ENCODE results near the gene KLHL10. TPM values are rescaled to one million over a fixed set of nuclear protein-coding genes. Genes with fewer than 3 reads are reported as not detected.
A peak's percentile ranks its signal among the peaks of the same experiment; 100 is the strongest.

The KLHL10 gene
- total RNA-seq, 1 donor from 2014 or later, result not detected

GRCh38 chr17:41860254-41860931 lies 22.8 kb downstream of the KLHL10 start:
- H3K9me3 Mint-ChIP-seq, result no peaks in the 10 kb centered on the region
- peak overlapping the region; percentile 21 for H3K27ac Mint-ChIP-seq (ENCODE audit: unreplicated experiment)
- peaks cover 16% of the 10 kb centered on the region for H3K4me1 Mint-ChIP-seq
- H3K4me3 Mint-ChIP-seq, result peak overlapping the region; percentile 4
- TF ChIP-seq CTCF (conservative IDR thresholded peaks at IDR 0.05), result no peak
- no peak for DNase-seq (ENCODE audit: low read depth, low spot score)
- no peaks in the 10 kb centered on the region for H3K36me3 Mint-ChIP-seq (ENCODE audit: low read depth)
- no peaks in the 10 kb centered on the region for H3K27me3 Mint-ChIP-seq (ENCODE audit: low read depth)

GRCh38 chr17:41863074-41863848 lies 25.6 kb downstream of the KLHL10 start:
- Mint-ChIP-seq H3K4me3 (no peak overlapping the region), H3K9me3 (no peaks in the 10 kb centered on the region), H3K27me3 (ENCODE audit: low read depth) (no peaks in the 10 kb centered on the region), H3K36me3 (ENCODE audit: low read depth) (peaks cover 15% of the 10 kb centered on the region), H3K4me1 (peaks cover 19% of the 10 kb centered on the region), H3K27ac (ENCODE audit: unreplicated experiment) (no peak overlapping the region)
- no peak for DNase-seq (ENCODE audit: low read depth, low spot score)
- no peak for TF ChIP-seq CTCF (conservative IDR thresholded peaks at IDR 0.05)

- Mint-ChIP-seq H3K27ac (ENCODE audit: unreplicated experiment) (no peak overlapping the region), H3K9me3 (no peaks in the 10 kb centered on the region), H3K4me3 (no peak overlapping the region), H3K4me1 (peaks cover 29% of the 10 kb centered on the region), H3K27me3 (ENCODE audit: low read depth) (no peaks in the 10 kb centered on the region), H3K36me3 (ENCODE audit: low read depth) (peaks cover 25% of the 10 kb centered on the region)
- DNase-seq (ENCODE audit: low read depth, low spot score), result no peak
- TF ChIP-seq CTCF (conservative IDR thresholded peaks at IDR 0.05), result no peak
Observed at GRCh38 chr17:41864498-41864835, 26.8 kb downstream of the KLHL10 start.

GRCh38 chr17:41864836-41865595 lies 27.4 kb downstream of the KLHL10 start, which contains the start of gene KLHL11:
Gene KLHL11 (minus strand): TSS chr17:41865423. CDS start chr17:41865370, 53 bp downstream.
- Mint-ChIP-seq H3K27me3 (ENCODE audit: low read depth) (no peaks in the 10 kb centered on the region), H3K27ac (ENCODE audit: unreplicated experiment) (peak within 1 kb of the TSS; percentile 83), H3K9me3 (no peaks in the 10 kb centered on the region), H3K4me3 (no peak within 1 kb of the TSS), H3K36me3 (ENCODE audit: low read depth) (peaks cover 28% of the 10 kb centered on the region), H3K4me1 (peaks cover 24% of the 10 kb centered on the region)
- no peak for TF ChIP-seq CTCF (conservative IDR thresholded peaks at IDR 0.05)
- peak; percentile 82 for DNase-seq (ENCODE audit: low read depth, low spot score)

- peaks cover 21% of the 10 kb centered on the region for H3K4me1 Mint-ChIP-seq
- peaks cover 31% of the 10 kb centered on the region for H3K36me3 Mint-ChIP-seq (ENCODE audit: low read depth)
- DNase-seq (ENCODE audit: low read depth, low spot score), result no peak
- H3K27me3 Mint-ChIP-seq (ENCODE audit: low read depth), result no peaks in the 10 kb centered on the region
- peak overlapping the region; percentile 83 for H3K27ac Mint-ChIP-seq (ENCODE audit: unreplicated experiment)
- TF ChIP-seq CTCF (conservative IDR thresholded peaks at IDR 0.05), result no peak
- no peak overlapping the region for H3K4me3 Mint-ChIP-seq
- no peaks in the 10 kb centered on the region for H3K9me3 Mint-ChIP-seq
Observed at GRCh38 chr17:41865596-41865893, 27.9 kb downstream of the KLHL10 start.
